CMK (cell line): ENCODE measurements around the gene ESR2.
"Not testable (repeated sequence)": the region's sequence is repeated elsewhere in the genome, so short reads cannot be mapped to it uniquely, and the experiment has no call there.

ENCODE experiments used
- DNase-seq: peaks from one replicate; pipeline ENCODE4 v3.0.0-alpha.2; 2010; ENCODE audit warnings: low read depth

Gene ESR2

GRCh38 chr14:64198486-64198885 lies 95.7 kb downstream of the ESR2 start:
- no peak for DNase-seq

GRCh38 chr14:64197996-64198395 lies 96.2 kb downstream of the ESR2 start:
- DNase-seq, result no peak

- no peak for DNase-seq
Observed at GRCh38 chr14:64196814-64197411, 97.3 kb downstream of the ESR2 start.

DNA sequence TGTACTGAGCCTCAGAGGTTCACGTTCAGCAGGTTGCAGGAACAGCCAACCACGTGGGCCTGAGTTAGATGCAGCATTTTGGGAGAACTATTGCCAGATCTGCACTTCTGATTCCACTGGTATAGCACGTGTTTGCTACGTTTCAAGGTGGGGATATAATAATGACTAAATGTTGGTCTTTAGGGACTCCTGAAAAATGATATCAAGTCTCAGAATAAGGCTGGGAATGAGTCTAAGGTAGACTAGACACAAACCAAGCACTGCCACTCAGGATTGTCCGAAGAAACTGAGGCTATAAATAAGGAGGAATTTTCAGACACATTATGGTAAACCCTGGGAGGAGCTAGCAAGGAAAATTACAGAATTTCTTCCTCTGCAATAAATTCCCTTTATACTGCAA lies 98.1 kb downstream of the ESR2 start:
- no peak for DNase-seq

DNA sequence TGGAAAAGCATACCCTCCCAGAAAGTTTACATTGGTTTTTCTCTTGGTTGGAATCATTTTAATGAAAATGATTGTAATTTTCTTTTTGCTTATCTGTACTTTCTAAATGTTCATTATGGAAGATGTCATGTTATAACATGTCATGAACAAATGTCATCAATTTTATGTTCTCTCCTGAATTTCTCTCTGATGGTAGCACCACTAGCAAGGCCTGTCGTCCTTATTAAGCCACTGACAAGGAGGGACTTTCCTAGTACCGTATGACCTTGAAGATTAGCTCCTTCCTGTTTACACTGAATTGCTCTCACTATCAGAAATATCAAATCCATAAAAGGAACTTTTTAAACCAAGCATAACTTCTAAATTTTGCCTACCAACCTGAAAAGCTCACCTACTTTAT lies 99.0 kb downstream of the ESR2 start:
- DNase-seq, result no peak

- no peak for DNase-seq
Observed at GRCh38 chr14:64194404-64194803, 99.8 kb downstream of the ESR2 start.

DNA sequence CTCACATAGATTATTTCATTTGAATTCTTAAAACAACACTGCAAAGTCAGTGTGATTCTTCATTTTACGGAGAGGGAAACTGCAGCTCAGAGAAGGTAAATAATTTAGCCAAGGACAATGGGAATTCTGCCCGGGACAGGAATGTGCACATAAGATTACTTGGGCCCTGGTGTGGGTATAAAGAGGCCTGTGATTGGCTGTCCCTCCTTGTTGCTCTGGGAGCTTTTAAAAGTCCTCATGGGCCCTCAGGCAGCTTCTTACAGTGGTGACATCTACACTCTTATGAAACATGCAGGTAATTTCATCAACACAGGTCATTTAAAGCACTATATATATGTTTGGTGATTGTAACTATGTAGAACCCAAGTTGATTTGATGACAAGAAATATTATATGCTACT lies 100.3 kb downstream of the ESR2 start:
- DNase-seq, result no peak

DNA sequence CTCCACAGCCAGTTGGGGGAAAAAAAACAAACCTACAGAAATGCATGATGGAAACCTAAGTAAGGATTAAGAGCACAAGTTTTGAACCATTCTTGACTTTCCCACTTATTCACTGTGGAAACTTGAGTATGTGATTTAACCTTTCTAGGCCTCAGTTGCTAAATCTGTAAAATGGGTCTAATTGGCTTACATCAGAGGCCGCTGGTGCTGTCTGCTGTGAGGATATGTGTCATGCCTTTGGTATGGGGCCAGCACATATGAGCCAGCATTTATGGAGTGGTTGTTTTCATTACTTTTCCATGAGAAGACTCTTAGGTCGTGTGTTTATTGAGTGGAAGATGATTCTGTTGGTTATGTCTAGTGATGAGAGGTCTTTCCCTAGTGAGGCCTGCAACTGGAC lies 102.4 kb downstream of the ESR2 start:
- DNase-seq, result no peak

GRCh38 chr14:64190974-64191502 lies 103.1 kb downstream of the ESR2 start:
- DNase-seq, result no peak

- no peak for DNase-seq
Observed at GRCh38 chr14:64187331-64187730, 106.8 kb downstream of the ESR2 start.

DNA sequence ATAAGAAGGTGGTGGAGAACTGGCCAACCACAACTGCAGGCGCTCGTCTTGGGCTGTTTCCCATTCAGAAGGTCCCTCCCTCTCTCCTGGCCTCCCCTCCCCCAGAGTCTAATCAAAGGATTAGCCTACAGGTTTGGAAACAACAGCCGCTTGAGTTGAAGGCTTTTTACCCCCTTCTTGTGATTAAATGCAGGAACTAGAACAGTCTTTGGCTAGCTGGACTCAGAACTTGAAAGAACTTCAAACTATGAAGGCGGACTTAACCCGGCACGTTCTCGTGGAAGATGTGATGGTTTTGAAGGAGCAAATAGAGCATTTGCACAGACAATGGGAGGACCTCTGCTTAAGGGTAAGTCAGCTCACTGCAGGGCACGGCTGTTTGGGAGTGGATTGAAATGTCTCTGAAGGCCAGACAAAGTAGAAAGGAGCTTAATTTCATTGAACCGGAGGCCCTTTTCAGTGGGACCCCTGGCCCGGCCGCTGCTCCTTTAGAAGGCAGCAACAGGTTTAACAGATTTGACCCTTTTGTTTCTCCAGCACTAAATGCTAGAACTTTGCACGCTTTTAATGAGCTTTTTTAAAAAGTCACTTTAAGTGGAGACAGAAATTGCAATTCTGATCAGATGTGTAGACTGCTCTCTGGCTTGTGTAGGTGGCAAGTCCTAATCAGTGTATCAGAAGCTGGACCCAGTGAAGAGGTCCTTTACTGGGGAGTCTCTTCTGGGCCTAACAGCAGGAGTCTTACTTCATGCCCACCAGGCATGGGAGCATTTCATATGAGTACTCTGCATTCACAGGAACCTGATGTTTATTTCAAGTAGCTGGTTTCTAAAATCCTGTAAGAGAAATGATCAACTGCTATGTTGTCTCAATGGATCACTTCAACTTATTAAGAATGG lies 107.7 kb downstream of the ESR2 start:
- DNase-seq, result no peak

- no peak for DNase-seq
Observed at GRCh38 chr14:64185184-64185583, 109.0 kb downstream of the ESR2 start.

DNA sequence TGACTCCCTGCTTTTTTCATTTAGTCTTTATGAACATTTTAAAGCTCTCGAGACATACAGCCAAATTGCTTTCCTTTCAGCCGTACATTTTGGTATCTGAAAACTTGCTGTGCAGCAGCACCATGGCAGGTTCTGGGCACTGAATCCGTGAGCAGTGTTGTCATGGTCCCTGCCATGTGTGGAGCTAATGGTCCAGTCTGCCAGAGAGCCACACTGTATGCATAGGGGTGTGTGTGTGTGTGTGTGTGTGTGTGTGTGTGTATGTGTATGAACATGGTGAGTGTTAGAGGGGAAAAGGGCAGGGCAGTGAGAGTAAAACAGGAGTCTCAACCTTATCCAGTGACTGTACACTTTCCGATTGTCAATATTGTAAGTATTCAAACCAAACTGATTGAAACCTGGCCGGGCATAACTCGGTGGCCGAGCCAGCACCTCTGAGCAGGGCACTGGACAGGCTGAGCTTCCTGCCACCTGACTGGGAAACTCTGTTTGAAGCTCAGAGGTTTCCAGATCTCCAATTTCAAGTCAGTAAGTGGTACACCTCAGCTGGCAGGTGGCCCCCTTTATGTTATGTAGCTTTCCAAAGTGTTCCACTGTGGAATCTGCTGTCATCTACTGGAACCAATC lies 110.0 kb downstream of the ESR2 start:
- no peak for DNase-seq

- DNase-seq, result not testable (repeated sequence)
Observed at GRCh38 chr14:64182908-64183307, 111.3 kb downstream of the ESR2 start.

DNA sequence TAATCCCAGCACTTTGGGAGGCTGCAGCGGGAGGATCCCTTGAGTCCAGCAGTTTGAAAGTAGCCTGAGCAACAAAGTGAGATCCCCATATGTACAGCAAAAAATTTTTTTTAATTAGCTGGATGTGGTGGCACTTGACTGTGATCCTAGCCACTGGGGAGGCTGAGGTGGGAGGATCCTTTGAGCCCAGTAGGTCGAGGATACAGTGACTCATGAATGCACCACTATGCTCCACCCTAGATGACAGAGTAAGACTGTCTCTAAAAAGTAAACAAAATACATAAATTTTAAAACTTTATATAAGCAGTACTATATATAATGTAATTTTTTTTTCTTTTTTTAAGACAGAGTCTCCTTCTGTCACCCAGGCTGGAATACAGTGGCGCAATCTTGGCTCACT lies 115.4 kb downstream of the ESR2 start:
- no peak for DNase-seq

- DNase-seq, result no peak
Observed at GRCh38 chr14:64176330-64176729, 117.8 kb downstream of the ESR2 start.

GRCh38 chr14:64174922-64175782 lies 119.0 kb downstream of the ESR2 start:
- no peak for DNase-seq

- no peak for DNase-seq
Observed at GRCh38 chr14:64170181-64170580, 124.0 kb downstream of the ESR2 start.

DNA sequence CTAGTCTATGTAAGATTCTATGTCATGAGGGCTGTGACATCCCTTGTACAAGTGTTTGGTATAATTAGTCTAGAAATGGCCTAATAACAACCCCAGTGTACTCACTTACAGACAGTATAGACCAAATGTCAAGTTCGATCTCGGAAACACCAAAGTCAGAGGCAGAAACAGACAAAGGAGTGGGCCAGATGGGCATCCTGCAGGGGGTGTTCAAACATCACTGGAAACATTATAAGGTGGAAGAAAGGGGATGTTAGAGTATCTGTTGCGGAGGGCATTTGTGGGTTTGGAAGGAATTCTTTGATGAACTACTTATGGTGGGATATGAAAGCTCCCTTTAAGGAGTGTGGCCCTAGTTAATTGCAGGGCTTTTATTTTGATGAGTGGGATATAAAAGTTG lies 134.6 kb downstream of the ESR2 start:
- DNase-seq, result no peak

DNA sequence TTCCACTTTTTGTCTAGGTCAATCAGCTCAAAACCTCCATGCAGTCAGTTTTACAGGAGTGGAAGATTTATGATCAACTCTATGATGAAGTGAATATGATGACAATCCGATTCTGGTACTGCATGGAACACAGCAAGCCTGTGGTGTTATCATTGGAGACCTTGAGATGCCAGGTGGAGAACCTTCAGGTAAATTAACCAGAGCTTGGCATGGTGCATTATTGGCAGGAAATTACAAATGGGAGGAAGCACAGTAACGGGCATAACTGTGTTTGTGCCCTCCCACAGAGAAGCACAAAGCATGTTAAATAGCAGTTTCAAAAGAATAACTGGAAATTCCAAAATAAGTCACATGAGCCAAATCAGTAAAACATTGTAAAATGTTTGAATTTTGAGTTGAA lies 135.6 kb downstream of the ESR2 start:
- no peak for DNase-seq

GRCh38 chr14:64149921-64150320 lies 144.2 kb downstream of the ESR2 start:
- DNase-seq, result no peak
